CD8-positive, alpha-beta memory T cell (primary cell): ENCODE data around the gene CBARP. TPM values are rescaled to one million over a fixed set of nuclear protein-coding genes. Genes with fewer than 3 reads are reported as not detected.

Source experiments
- CTCF ChIA-PET: fragments of 350-600 bp; sonication (Branson Sonifier 250); formaldehyde crosslinking; loops from one replicate; lab custom pipeline; 2021; ENCODE audit warnings: antibody characterized with exemption; lab: Charles Lee
- POLR2A ChIA-PET: fragments of 350-600 bp; sonication (Branson Sonifier 250); formaldehyde crosslinking; loops from one replicate; lab custom pipeline; 2021; ENCODE audit warnings: antibody characterized with exemption; lab: Charles Lee
- DNase-seq, 5 donors: peaks; one replicate each; pipeline versions ENCODE4 v3.0.0 to v3.0.0-alpha.2; 2020 to 2022; ENCODE audit warnings: mixed read lengths in 1 of 5
- H3K27ac ChIP-seq: one replicate; pipeline ENCODE4 v1.7.0; 2013; ENCODE audit warnings: low read depth, mild to moderate bottlenecking, low read length, moderate library complexity
- H3K27me3 ChIP-seq: 2 replicates; pipeline ENCODE4 v1.7.0; 2013; ENCODE audit warnings: low read length, mild to moderate bottlenecking; ENCODE audit not compliant: insufficient read depth, poor library complexity, severe bottlenecking
- H3K36me3 ChIP-seq: 2 replicates; pipeline ENCODE4 v1.7.0; 2013; ENCODE audit warnings: mild to moderate bottlenecking, low read length, moderate library complexity; ENCODE audit not compliant: insufficient read depth
- H3K4me1 ChIP-seq: 2 replicates; pipeline ENCODE4 v1.7.0; 2013; ENCODE audit warnings: mild to moderate bottlenecking, low read length, moderate library complexity; ENCODE audit not compliant: insufficient read depth
- H3K4me3 ChIP-seq: 2 replicates; pipeline ENCODE4 v1.7.0; 2013; ENCODE audit warnings: mild to moderate bottlenecking, low read length
- H3K9me3 ChIP-seq: 2 replicates; pipeline ENCODE4 v1.7.0; 2013; ENCODE audit warnings: mild to moderate bottlenecking, low read length
- H3K27ac Mint-ChIP-seq, 8 donors: one replicate each; pipeline ENCODE4 v1.8.0; 2020 to 2021; ENCODE audit warnings: mixed read lengths in 8 of 8, mild to moderate bottlenecking in 6 of 8, inconsistent platforms in 3 of 8, moderate library complexity in 3 of 8
- H3K27me3 Mint-ChIP-seq, 2 donors: one replicate each; pipeline ENCODE4 v1.8.0; 2020 to 2021; ENCODE audit warnings: mixed read lengths in 2 of 2, mild to moderate bottlenecking in 1 of 2, moderate library complexity in 1 of 2
- H3K36me3 Mint-ChIP-seq, 3 donors: one replicate each; pipeline ENCODE4 v1.8.0; 2020 to 2021; ENCODE audit warnings: mixed read lengths in 3 of 3, inconsistent platforms in 1 of 3, mild to moderate bottlenecking in 1 of 3
- H3K4me1 Mint-ChIP-seq, 3 donors: one replicate each; pipeline ENCODE4 v1.8.0; 2020 to 2021; ENCODE audit warnings: mixed read lengths in 3 of 3, inconsistent platforms in 1 of 3, mild to moderate bottlenecking in 1 of 3
- H3K4me3 Mint-ChIP-seq, 7 donors: one replicate each; pipeline ENCODE4 v1.8.0; 2020 to 2021; ENCODE audit warnings: mixed read lengths in 7 of 7, mild to moderate bottlenecking in 6 of 7, moderate library complexity in 4 of 7, inconsistent platforms in 2 of 7
- H3K9me3 Mint-ChIP-seq, 5 donors: one replicate each; pipeline ENCODE4 v1.8.0; 2020 to 2022; ENCODE audit warnings: mixed read lengths in 5 of 5, mild to moderate bottlenecking in 3 of 5, moderate library complexity in 2 of 5, inconsistent platforms in 1 of 5
- polyA plus RNA-seq: library from polyadenylated mRNA; unstranded; fragments of 300-500 nt; fragmentation: Illumina TruSeq; gene quantifications from one replicate; pipeline ENCODE4 v1.2.3, GENCODE V29; 2021
- total RNA-seq, 2 experiments: library from RNA; stranded (reverse); gene quantifications; one replicate each; pipeline ENCODE4 v1.2.3, GENCODE V29; 2021

Gene CBARP
- total and polyA plus RNA-seq, 3 experiments from 2014 or later = 0.22 to 0.80 TPM; not detected in 1

- Histone ChIP-seq H3K36me3 (no peaks in the 10 kb centered on the region), H3K9me3 (no peaks in the 10 kb centered on the region), H3K27ac (no peak overlapping the region), H3K4me1 (peaks cover 24% of the 10 kb centered on the region), H3K27me3 (no peaks in the 10 kb centered on the region), H3K4me3 (no peak overlapping the region)
- Mint-ChIP-seq H3K27ac (no peak overlapping the region), H3K27me3 (peaks cover 6 to 8% of the 10 kb centered on the region in 2 donors), H3K36me3 (peaks cover 0 to 3% (median 0%) of the 10 kb centered on the region in 3 donors), H3K4me1 (peaks cover 16 to 35% (median 18%) of the 10 kb centered on the region in 3 donors), H3K9me3 (no peaks in the 10 kb centered on the region), H3K4me3 (peak overlapping the region in 2 of 7 donors; percentile 34 to 59)
- DNase-seq = no peak
- POLR2A ChIA-PET = no interaction called here
- CTCF ChIA-PET = no interaction called here
These were observed 662 bp downstream of the CBARP start for GRCh38 chr19:1237027-1237659.

GRCh38 chr19:1236576-1236975 lies 1.2 kb downstream of the CBARP start:
- Mint-ChIP-seq H3K4me1 (peaks cover 15 to 32% (median 16%) of the 10 kb centered on the region in 3 donors), H3K36me3 (peaks cover 0 to 2% (median 0%) of the 10 kb centered on the region in 3 donors), H3K4me3 (no peak overlapping the region), H3K9me3 (no peaks in the 10 kb centered on the region), H3K27me3 (peaks cover 6 to 8% of the 10 kb centered on the region in 2 donors), H3K27ac (no peak overlapping the region)
- H3K9me3 ChIP-seq = no peaks in the 10 kb centered on the region
- no peaks in the 10 kb centered on the region for H3K27me3 ChIP-seq
- no peak overlapping the region for H3K27ac ChIP-seq
- H3K4me3 ChIP-seq = no peak overlapping the region
- H3K36me3 ChIP-seq = no peaks in the 10 kb centered on the region
- CTCF ChIA-PET = no interaction called here
- POLR2A ChIA-PET = no interaction called here
- no peak for DNase-seq
- peaks cover 23% of the 10 kb centered on the region for H3K4me1 ChIP-seq

- H3K4me1 Mint-ChIP-seq = peaks cover 9 to 25% (median 11%) of the 10 kb centered on the region in 3 donors
- Histone ChIP-seq H3K9me3 (no peaks in the 10 kb centered on the region), H3K27ac (no peak overlapping the region), H3K27me3 (no peaks in the 10 kb centered on the region), H3K4me1 (peaks cover 17% of the 10 kb centered on the region), H3K4me3 (no peak overlapping the region), H3K36me3 (no peaks in the 10 kb centered on the region)
- CTCF ChIA-PET = no interaction called here
- no peaks in the 10 kb centered on the region for H3K9me3 Mint-ChIP-seq
- no peaks in the 10 kb centered on the region for H3K36me3 Mint-ChIP-seq
- H3K4me3 Mint-ChIP-seq = peak overlapping the region in 1 of 7 donors; percentile 32
- POLR2A ChIA-PET = no interaction called here
- H3K27me3 Mint-ChIP-seq = peaks cover 6 to 8% of the 10 kb centered on the region in 2 donors
- H3K27ac Mint-ChIP-seq = no peak overlapping the region
- no peak for DNase-seq
These were observed 1.9 kb downstream of the CBARP start for GRCh38 chr19:1235625-1236538.

- H3K27me3 Mint-ChIP-seq = peaks cover 6 to 8% of the 10 kb centered on the region in 2 donors
- H3K36me3 Mint-ChIP-seq = no peaks in the 10 kb centered on the region
- H3K4me1 ChIP-seq = peaks cover 11% of the 10 kb centered on the region
- H3K36me3 ChIP-seq = no peaks in the 10 kb centered on the region
- H3K4me3 Mint-ChIP-seq = peak overlapping the region in 1 of 7 donors; percentile 24
- no peak overlapping the region for H3K27ac ChIP-seq
- no peak overlapping the region for H3K4me3 ChIP-seq
- H3K9me3 Mint-ChIP-seq = no peaks in the 10 kb centered on the region
- H3K4me1 Mint-ChIP-seq = peaks cover 7 to 22% (median 9%) of the 10 kb centered on the region in 3 donors
- peak overlapping the region in 1 of 8 donors; percentile 81 for H3K27ac Mint-ChIP-seq
- CTCF ChIA-PET = no interaction called here
- DNase-seq = no peak
- POLR2A ChIA-PET = no interaction called here
- H3K9me3 ChIP-seq = no peaks in the 10 kb centered on the region
- no peaks in the 10 kb centered on the region for H3K27me3 ChIP-seq
These were observed 2.8 kb downstream of the CBARP start for GRCh38 chr19:1234955-1235380.

GRCh38 chr19:1234051-1234954 lies 3.5 kb downstream of the CBARP start:
- Mint-ChIP-seq H3K27me3 (peaks cover 6 to 8% of the 10 kb centered on the region in 2 donors), H3K27ac (peak overlapping the region in 1 of 8 donors; percentile 81), H3K9me3 (no peaks in the 10 kb centered on the region), H3K4me1 (peaks cover 7 to 16% (median 9%) of the 10 kb centered on the region in 3 donors), H3K36me3 (no peaks in the 10 kb centered on the region), H3K4me3 (no peak overlapping the region)
- DNase-seq = no peak
- ChIA-PET CTCF (no interaction called here), POLR2A (no interaction called here)
- H3K27me3 ChIP-seq = no peaks in the 10 kb centered on the region
- no peaks in the 10 kb centered on the region for H3K9me3 ChIP-seq
- peaks cover 7% of the 10 kb centered on the region for H3K4me1 ChIP-seq
- H3K27ac ChIP-seq = no peak overlapping the region
- no peaks in the 10 kb centered on the region for H3K36me3 ChIP-seq
- no peak overlapping the region for H3K4me3 ChIP-seq

GRCh38 chr19:1233115-1233667 lies 4.6 kb downstream of the CBARP start:
- Mint-ChIP-seq H3K9me3 (no peaks in the 10 kb centered on the region), H3K27ac (no peak overlapping the region), H3K27me3 (peaks cover under 1 to 2% of the 10 kb centered on the region in 2 donors), H3K36me3 (no peaks in the 10 kb centered on the region), H3K4me3 (no peak overlapping the region), H3K4me1 (peaks cover 0 to 5% (median under 1%) of the 10 kb centered on the region in 3 donors)
- Histone ChIP-seq H3K27ac (no peak overlapping the region), H3K4me1 (peaks cover 1% of the 10 kb centered on the region), H3K9me3 (no peaks in the 10 kb centered on the region), H3K27me3 (no peaks in the 10 kb centered on the region), H3K36me3 (no peaks in the 10 kb centered on the region), H3K4me3 (no peak overlapping the region)
- ChIA-PET POLR2A (no interaction called here), CTCF (interaction anchor here (0.9 kb wide), 1 partner anchor 33 kb away, joined by 3 read pairs; no protein-coding TSS in a partner anchor)
- DNase-seq = peak in 1 of 5 donors; percentile 47

- Histone ChIP-seq H3K4me3 (no peak overlapping the region), H3K9me3 (no peaks in the 10 kb centered on the region), H3K27me3 (no peaks in the 10 kb centered on the region), H3K4me1 (no peaks in the 10 kb centered on the region), H3K36me3 (no peaks in the 10 kb centered on the region), H3K27ac (no peak overlapping the region)
- no peak for DNase-seq
- ChIA-PET POLR2A (interaction anchor here (1.0 kb wide), 1 partner anchor 36 kb away, joined by 3 read pairs; the partner anchor contains the start of gene CIRBP), CTCF (interaction anchor here (0.9 to 1.2 kb wide), 2 partner anchors 34 to 119 kb away, joined by 3 to 4 read pairs; no protein-coding TSS in a partner anchor)
- Mint-ChIP-seq H3K27ac (peak overlapping the region in 4 of 8 donors; percentile 35 to 70 (median 44)), H3K4me1 (peaks cover 0 to 4% (median 0%) of the 10 kb centered on the region in 3 donors), H3K4me3 (peak overlapping the region in 1 of 7 donors; percentile 68), H3K27me3 (peaks cover 0 to 1% of the 10 kb centered on the region in 2 donors), H3K36me3 (no peaks in the 10 kb centered on the region), H3K9me3 (no peaks in the 10 kb centered on the region)
These were observed 5.1 kb downstream of the CBARP start for GRCh38 chr19:1232652-1233072.
